SU-DHL-6 (cell line): ENCODE measurements around the gene VWA8.
"Not testable (repeated sequence)": the region's sequence is repeated elsewhere in the genome, so short reads cannot be mapped to it uniquely, and the experiment has no call there.

ENCODE experiments used
- H2AFZ ChIP-seq: fragments of 200-600 bp; sonication (generic); 2 replicates; pipeline ENCODE4 v1.6.1; 2014; ENCODE audit warnings: low read depth, mild to moderate bottlenecking, moderate library complexity, mixed read lengths, antibody characterized with exemption, low read length; ENCODE audit not compliant: severe bottlenecking
- H3F3A ChIP-seq: fragments of 200-600 bp; shearing (Covaris generic); 2 replicates; pipeline ENCODE4 v1.6.0; 2016; ENCODE audit warnings: antibody characterized with exemption, mild to moderate bottlenecking; ENCODE audit not compliant: insufficient read depth
- H3K27ac ChIP-seq: fragments of 200-600 bp; sonication (generic); 2 replicates; pipeline ENCODE4 v1.5.1; 2016; ENCODE audit warnings: low read depth, mild to moderate bottlenecking, low read length, moderate library complexity, mixed read lengths
- H3K27me3 ChIP-seq: fragments of 200-600 bp; sonication (generic), shearing (Covaris generic); 2 replicates; pipeline ENCODE4 v1.6.0; 2014; ENCODE audit warnings: mild to moderate bottlenecking, low read length
- H3K36me3 ChIP-seq: fragments of 200-600 bp; sonication (generic); 2 replicates; pipeline ENCODE4 v1.6.1; 2014; ENCODE audit warnings: mild to moderate bottlenecking, low read length, mixed read lengths
- H3K4me2 ChIP-seq: fragments of 300-600, 200-600 bp; shearing (Covaris generic), sonication (generic); 2 replicates; pipeline ENCODE4 v1.6.0; 2014; ENCODE audit warnings: low read length, low read depth, mild to moderate bottlenecking; ENCODE audit not compliant: poor library complexity, severe bottlenecking
- H3K4me3 ChIP-seq: fragments of 200-600 bp; sonication (generic); 2 replicates; pipeline ENCODE4 v1.5.1; 2014; ENCODE audit warnings: antibody characterized with exemption, low read length, mild to moderate bottlenecking, mixed read lengths; ENCODE audit not compliant: insufficient read depth, poor library complexity, severe bottlenecking
- H3K79me2 ChIP-seq: fragments of 200-600 bp; sonication (generic); 2 replicates; pipeline ENCODE4 v1.6.1; 2014; ENCODE audit warnings: mild to moderate bottlenecking, low read length, moderate library complexity; ENCODE audit not compliant: insufficient read depth
- H3K9ac ChIP-seq: fragments of 200-600 bp; sonication (generic); 2 replicates; pipeline ENCODE4 v1.7.0; 2014; ENCODE audit warnings: mild to moderate bottlenecking, low read length
- H3K9me2 ChIP-seq: fragments of 200-600 bp; sonication (generic); replicated peaks from 2 replicates; pipeline ENCODE4 v1.6.1; 2014; ENCODE audit warnings: low read length; ENCODE audit not compliant: insufficient read depth
- H3K9me3 ChIP-seq: fragments of 200-600 bp; sonication (generic); 2 replicates; pipeline ENCODE4 v1.6.1; 2014; ENCODE audit warnings: low read length, mixed read lengths; ENCODE audit not compliant: insufficient read depth
- H4K20me1 ChIP-seq: fragments of 200-600 bp; sonication (generic); 2 replicates; pipeline ENCODE4 v1.6.1; 2014; ENCODE audit warnings: low read depth, mild to moderate bottlenecking, antibody characterized with exemption, low read length, moderate library complexity, mixed read lengths
- CTCF ChIP-seq: fragments of 200-600 bp; sonication (generic); IDR thresholded peaks from one replicate; pipeline ENCODE4 v1.5.1; 2017; ENCODE audit warnings: antibody characterized with exemption, mild to moderate bottlenecking, low read length, moderate library complexity; ENCODE audit not compliant: insufficient read depth, poor library complexity, severe bottlenecking
- EZH2phosphoT487 ChIP-seq: fragments of 200-600 bp; sonication (generic), shearing (Covaris generic); conservative IDR thresholded peaks from 2 replicates; pipeline ENCODE4 v1.6.1; 2018; ENCODE audit warnings: mild to moderate bottlenecking, antibody characterized with exemption, low read length, moderate library complexity, mixed read lengths

The VWA8 gene

GRCh38 chr13:41864658-41865057, 96.3 kb downstream of the VWA8 start:
- Histone ChIP-seq H3K9me2 (no peaks in the 10 kb centered on the region), H3K79me2 (no peaks in the 10 kb centered on the region), H3K27ac (no peak overlapping the region), H3K9ac (no peak overlapping the region), H3K27me3 (no peaks in the 10 kb centered on the region), H3K36me3 (no peaks in the 10 kb centered on the region; the same call in 1 of the 2 replicates), H4K20me1 (no peaks in the 10 kb centered on the region), H2AFZ (no peak overlapping the region), H3K9me3 (no peaks in the 10 kb centered on the region), H3F3A (no peaks in the 10 kb centered on the region), H3K4me2 (no peak overlapping the region), H3K4me3 (no peak overlapping the region)
- TF ChIP-seq CTCF = no peak
- TF ChIP-seq EZH2phosphoT487 = no peak

GRCh38 chr13:41862659-41863058, 98.2 kb downstream of the VWA8 start:
- not testable (repeated sequence) for H2AFZ ChIP-seq, H3F3A ChIP-seq, H3K27me3 ChIP-seq, H3K79me2 ChIP-seq, H3K4me2 ChIP-seq, H3K36me3 ChIP-seq, H3K4me3 ChIP-seq, H3K9me2 ChIP-seq, H3K9me3 ChIP-seq, H3K27ac ChIP-seq, H3K9ac ChIP-seq, H4K20me1 ChIP-seq

- no peaks in the 10 kb centered on the region for H4K20me1 ChIP-seq
- H3K36me3 ChIP-seq = peaks cover 1% of the 10 kb centered on the region; the same call in 1 of the 2 replicates
- TF ChIP-seq CTCF = no peak
- no peak for TF ChIP-seq EZH2phosphoT487
Measured at GRCh38 chr13:41859565-41859964, 101.3 kb downstream of the VWA8 start.

GRCh38 chr13:41858780-41859179, 102.1 kb downstream of the VWA8 start:
- H3K36me3 ChIP-seq = peaks cover 6% of the 10 kb centered on the region; the same call in 1 of the 2 replicates

More at GRCh38 chr13:41859565-41859964, 101.3 kb downstream of the VWA8 start:
- Histone ChIP-seq H3K27ac (no peak overlapping the region), H3K9me2 (no peaks in the 10 kb centered on the region; the same call in 1 of the 2 replicates), H2AFZ (no peak overlapping the region), H3K79me2 (no peaks in the 10 kb centered on the region), H3K9me3 (no peaks in the 10 kb centered on the region), H3K27me3 (no peaks in the 10 kb centered on the region), H3K4me3 (no peak overlapping the region), H3F3A (no peaks in the 10 kb centered on the region), H3K9ac (no peak overlapping the region), H3K4me2 (no peak overlapping the region)

More at GRCh38 chr13:41858780-41859179, 102.1 kb downstream of the VWA8 start:
- Histone ChIP-seq H3K27ac (no peak overlapping the region), H3K9me2 (no peaks in the 10 kb centered on the region; the same call in 1 of the 2 replicates), H3K4me3 (no peak overlapping the region), H3F3A (no peaks in the 10 kb centered on the region), H4K20me1 (no peaks in the 10 kb centered on the region), H3K27me3 (no peaks in the 10 kb centered on the region), H3K9me3 (no peaks in the 10 kb centered on the region), H2AFZ (no peak overlapping the region), H3K79me2 (no peaks in the 10 kb centered on the region), H3K4me2 (no peak overlapping the region), H3K9ac (no peak overlapping the region)
- TF ChIP-seq EZH2phosphoT487 = no peak
- no peak for TF ChIP-seq CTCF
